ENCODE data around the gene C19orf38.

C19orf38 gene

DNA sequence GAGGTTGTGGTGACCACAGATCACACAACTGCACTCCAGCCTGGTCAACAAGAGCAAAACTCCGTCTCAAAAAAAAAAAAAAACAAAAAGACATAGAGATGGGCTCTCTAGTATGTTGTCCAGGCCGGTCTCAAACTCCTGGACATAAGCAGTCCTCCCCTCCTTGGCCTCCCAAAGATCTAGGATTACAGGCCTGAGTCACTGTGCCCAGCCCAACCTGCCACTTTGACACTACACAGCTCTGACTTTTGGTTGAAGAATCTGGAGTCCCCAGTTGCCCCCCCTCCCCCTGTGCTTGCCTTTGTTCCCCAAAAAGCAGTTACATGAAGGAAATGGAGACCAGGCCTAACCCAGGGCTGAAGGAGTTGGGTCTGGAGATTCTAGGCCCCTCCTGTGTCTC lies 36.1 kb downstream of the C19orf38 start:
- Histone ChIP-seq H3K4me1 (ENCODE audit: control extremely low read depth in 1 of 4, control insufficient read depth in 4 of 4, insufficient read depth in 4 of 4, low read length in 3 of 4) (peaks cover 0 to 6% (median 3%) of the 10 kb centered on the region in 4 experiments), H3K27me3 (replicated peaks in 2 of 5; ENCODE audit: control insufficient read depth in 4 of 5, insufficient read depth in 5 of 5, low read length in 4 of 5) (no peaks in the 10 kb centered on the region), H3K4me3 (ENCODE audit: control insufficient read depth in 1 of 7, extremely low read depth in 1 of 7, insufficient read depth in 4 of 7, low read depth in 2 of 7, low read length in 6 of 7) (no peak overlapping the region), H3K27ac (ENCODE audit: insufficient read depth in 1 of 2, low read depth in 1 of 2, low read length in 2 of 2, poor library complexity in 1 of 2, severe bottlenecking in 2 of 2) (no peak overlapping the region), H3K9me3 (ENCODE audit: control extremely low read depth in 1 of 5, control insufficient read depth in 4 of 5, insufficient read depth in 2 of 5, low read depth in 1 of 5, low read length in 4 of 5) (no peaks in the 10 kb centered on the region), H3K36me3 (ENCODE audit: control insufficient read depth in 4 of 4, insufficient read depth in 4 of 4, low read length in 3 of 4) (peaks cover 2 to 6% (median 3%) of the 10 kb centered on the region in 4 experiments)
- DNase-seq, result peak in 2 of 3 donors; percentile 60 to 69
- POLR2A ChIA-PET, result no interaction called here
- CTCF ChIA-PET, result interaction anchor here (1.1 kb wide), 1 partner anchor 12 kb away, joined by 4 read pairs; no protein-coding TSS in a partner anchor
- 100% methylated on average over 2 of the region's 2 CpGs for WGBS (ENCODE audit: insufficient coverage)

DNA sequence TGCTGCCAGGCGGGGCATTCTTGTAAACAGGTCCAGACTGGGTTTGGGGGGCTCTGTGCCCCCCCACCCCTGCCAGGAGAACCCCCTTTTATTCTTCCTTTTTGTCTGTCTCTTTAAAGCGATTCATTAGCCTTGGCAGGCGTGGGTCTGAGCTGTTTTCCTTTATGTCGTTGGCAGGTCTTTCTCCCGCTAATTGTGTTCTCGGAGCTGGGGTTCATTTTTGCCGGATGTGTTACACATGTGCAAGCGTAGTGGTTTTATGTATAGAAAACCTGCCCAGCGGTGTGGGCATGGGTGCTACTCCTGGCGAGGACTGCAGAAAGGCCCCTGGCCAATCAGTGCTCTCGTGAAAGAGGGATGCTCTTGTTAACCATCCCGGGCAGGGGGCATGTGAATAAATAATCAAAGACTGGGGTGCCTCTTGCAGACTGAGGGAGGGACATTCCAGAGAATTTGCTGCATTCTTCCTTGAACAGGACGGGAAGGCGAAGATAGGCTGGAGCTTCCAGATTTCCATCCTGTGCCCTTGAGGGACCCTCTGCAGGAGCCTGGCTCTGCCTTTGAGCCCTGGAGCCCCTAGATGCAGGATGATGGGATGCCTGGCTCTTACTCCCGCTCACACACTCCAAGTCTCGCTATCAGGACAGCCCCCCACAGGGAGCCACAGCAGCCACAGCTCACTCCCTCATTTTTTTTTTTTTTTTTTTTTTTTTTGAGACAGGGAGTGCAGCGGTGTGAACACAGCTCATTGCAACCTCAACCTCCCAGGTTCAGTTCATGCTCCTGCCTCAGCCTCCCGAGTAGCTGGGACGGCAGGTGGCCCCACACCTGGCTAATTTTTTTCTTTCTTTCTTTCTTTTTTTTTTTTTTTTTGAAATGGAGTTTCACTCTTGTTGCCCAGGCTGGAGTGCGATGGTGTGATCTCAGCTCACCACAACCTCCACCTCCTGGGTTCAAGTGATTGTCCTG lies 37.3 kb downstream of the C19orf38 start:
- Histone ChIP-seq H3K4me1 (ENCODE audit: control extremely low read depth in 1 of 4, control insufficient read depth in 4 of 4, insufficient read depth in 4 of 4, low read length in 3 of 4) (peaks cover 0 to 6% (median 1%) of the 10 kb centered on the region in 4 experiments), H3K9me3 (ENCODE audit: control extremely low read depth in 1 of 5, control insufficient read depth in 4 of 5, insufficient read depth in 2 of 5, low read depth in 1 of 5, low read length in 4 of 5) (no peaks in the 10 kb centered on the region), H3K27ac (ENCODE audit: insufficient read depth in 1 of 2, low read depth in 1 of 2, low read length in 2 of 2, poor library complexity in 1 of 2, severe bottlenecking in 2 of 2) (no peak overlapping the region), H3K4me3 (ENCODE audit: control insufficient read depth in 1 of 7, extremely low read depth in 1 of 7, insufficient read depth in 4 of 7, low read depth in 2 of 7, low read length in 6 of 7) (no peak overlapping the region), H3K27me3 (replicated peaks in 2 of 5; ENCODE audit: control insufficient read depth in 4 of 5, insufficient read depth in 5 of 5, low read length in 4 of 5) (no peaks in the 10 kb centered on the region), H3K36me3 (ENCODE audit: control insufficient read depth in 4 of 4, insufficient read depth in 4 of 4, low read length in 3 of 4) (peaks cover 0 to 5% (median 3%) of the 10 kb centered on the region in 4 experiments)
- CTCF ChIA-PET, result interaction anchor here (0.6 to 1.3 kb wide), 6 partner anchors 8 to 1884 kb away, joined by 3 to 5 read pairs (median 3); no protein-coding TSS in a partner anchor
- POLR2A ChIA-PET, result interaction anchor here (0.6 kb wide), 2 partner anchors 40 to 1276 kb away, joined by 3 to 5 read pairs; no protein-coding TSS in a partner anchor
- DNase-seq, result no peak
- 98% methylated on average over 15 of the region's 20 CpGs for WGBS (ENCODE audit: insufficient coverage)

DNA sequence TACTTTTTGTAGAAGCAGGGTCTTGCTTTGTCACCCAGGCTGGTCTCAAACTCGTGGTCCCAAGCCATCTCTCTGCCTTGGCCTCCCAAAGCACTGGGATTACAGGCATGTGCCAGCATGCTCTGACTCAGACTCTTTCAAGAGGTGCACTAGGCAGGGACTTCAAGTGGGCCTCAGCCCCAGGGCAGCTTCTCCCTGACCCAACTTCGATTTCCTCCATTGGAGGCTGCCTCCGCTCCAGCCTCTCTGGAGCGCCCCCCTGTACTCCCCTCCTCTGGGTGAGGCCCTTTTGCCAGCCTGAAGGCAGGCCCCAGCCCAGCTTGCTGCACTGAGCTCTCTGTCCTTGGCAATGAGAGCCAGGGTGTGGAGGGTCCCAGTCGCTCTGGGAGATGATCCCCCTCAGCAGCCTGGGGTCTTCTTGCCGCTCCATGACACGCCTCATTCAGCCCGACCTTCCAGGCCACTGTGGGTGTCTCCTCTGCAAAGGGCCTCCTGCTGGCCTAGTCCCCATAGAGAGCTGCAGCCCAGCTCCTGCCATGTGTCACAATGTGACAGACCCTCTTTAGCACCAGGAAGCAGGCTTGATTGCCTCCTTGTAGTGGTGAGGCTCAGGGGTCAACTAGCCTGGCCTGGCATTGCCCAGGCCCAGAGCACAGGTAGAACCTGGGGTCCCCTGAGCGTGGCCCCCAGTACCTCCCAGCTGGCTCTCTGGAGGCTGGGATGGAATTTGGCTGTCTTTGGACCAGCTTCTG lies 39.6 kb downstream of the C19orf38 start:
- H3K27ac ChIP-seq (ENCODE audit: insufficient read depth in 1 of 2, low read depth in 1 of 2, low read length in 2 of 2, poor library complexity in 1 of 2, severe bottlenecking in 2 of 2), result no peak overlapping the region
- no peak for DNase-seq
- no peaks in the 10 kb centered on the region for H3K9me3 ChIP-seq (ENCODE audit: control extremely low read depth in 1 of 5, control insufficient read depth in 4 of 5, insufficient read depth in 2 of 5, low read depth in 1 of 5, low read length in 4 of 5)
- POLR2A ChIA-PET, result interaction anchor here (1.1 kb wide), 1 partner anchor 17 kb away, joined by 3 read pairs; no protein-coding TSS in a partner anchor
- peaks cover 0 to 2% (median 0%) of the 10 kb centered on the region in 4 experiments for H3K36me3 ChIP-seq (ENCODE audit: control insufficient read depth in 4 of 4, insufficient read depth in 4 of 4, low read length in 3 of 4)
- no peak overlapping the region for H3K4me3 ChIP-seq (ENCODE audit: control insufficient read depth in 1 of 7, extremely low read depth in 1 of 7, insufficient read depth in 4 of 7, low read depth in 2 of 7, low read length in 6 of 7)
- peaks cover 0 to 6% (median 1%) of the 10 kb centered on the region in 4 experiments for H3K4me1 ChIP-seq (ENCODE audit: control extremely low read depth in 1 of 4, control insufficient read depth in 4 of 4, insufficient read depth in 4 of 4, low read length in 3 of 4)
- no peaks in the 10 kb centered on the region for H3K27me3 ChIP-seq (replicated peaks in 2 of 5; ENCODE audit: control insufficient read depth in 4 of 5, insufficient read depth in 5 of 5, low read length in 4 of 5)
- CTCF ChIA-PET, result interaction anchor here (0.8 to 1.8 kb wide), 5 partner anchors 8 to 30 kb away, joined by 3 to 7 read pairs (median 3); no protein-coding TSS in a partner anchor
- 96% methylated on average over 9 of the region's 9 CpGs for WGBS (ENCODE audit: insufficient coverage)

DNA sequence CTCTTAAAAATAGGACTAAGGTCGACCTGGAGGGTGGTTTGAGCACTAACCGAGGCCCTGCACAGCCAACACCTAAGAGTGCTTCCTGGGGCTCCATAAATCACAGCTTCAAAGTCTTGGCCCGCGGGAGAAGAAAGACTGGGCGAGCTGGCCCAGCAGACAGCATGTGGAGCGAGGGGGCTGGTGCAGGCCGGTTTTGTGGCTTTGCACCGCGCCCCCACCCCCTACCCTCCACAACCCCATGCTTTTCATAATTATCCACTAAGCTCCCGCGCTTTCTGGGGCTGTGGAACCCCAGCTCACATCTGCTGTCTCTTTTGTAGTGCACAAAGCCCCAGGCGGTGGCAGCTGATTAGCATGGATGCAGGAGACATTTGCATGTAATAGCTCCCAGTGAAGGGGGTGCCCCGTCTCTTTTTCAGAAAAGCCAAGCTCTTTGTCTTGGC lies 40.2 kb downstream of the C19orf38 start:
- Histone ChIP-seq H3K27me3 (replicated peaks in 2 of 5; ENCODE audit: control insufficient read depth in 4 of 5, insufficient read depth in 5 of 5, low read length in 4 of 5) (no peaks in the 10 kb centered on the region), H3K27ac (ENCODE audit: insufficient read depth in 1 of 2, low read depth in 1 of 2, low read length in 2 of 2, poor library complexity in 1 of 2, severe bottlenecking in 2 of 2) (no peak overlapping the region), H3K4me1 (ENCODE audit: control extremely low read depth in 1 of 4, control insufficient read depth in 4 of 4, insufficient read depth in 4 of 4, low read length in 3 of 4) (peaks cover 0 to 6% (median 1%) of the 10 kb centered on the region in 4 experiments), H3K4me3 (ENCODE audit: control insufficient read depth in 1 of 7, extremely low read depth in 1 of 7, insufficient read depth in 4 of 7, low read depth in 2 of 7, low read length in 6 of 7) (no peak overlapping the region), H3K9me3 (ENCODE audit: control extremely low read depth in 1 of 5, control insufficient read depth in 4 of 5, insufficient read depth in 2 of 5, low read depth in 1 of 5, low read length in 4 of 5) (no peaks in the 10 kb centered on the region), H3K36me3 (ENCODE audit: control insufficient read depth in 4 of 4, insufficient read depth in 4 of 4, low read length in 3 of 4) (no peaks in the 10 kb centered on the region)
- CTCF ChIA-PET, result interaction anchor here (0.8 to 1.8 kb wide), 6 partner anchors 8 to 48 kb away, joined by 3 to 7 read pairs (median 4); no protein-coding TSS in a partner anchor
- no peak for DNase-seq
- POLR2A ChIA-PET, result no interaction called here
- 76% methylated on average over 4 of the region's 13 CpGs for WGBS (ENCODE audit: insufficient coverage)

GRCh38 chr19:10889880-10890279 lies 41.7 kb downstream of the C19orf38 start:
- Histone ChIP-seq H3K9me3 (ENCODE audit: control extremely low read depth in 1 of 5, control insufficient read depth in 4 of 5, insufficient read depth in 2 of 5, low read depth in 1 of 5, low read length in 4 of 5) (no peaks in the 10 kb centered on the region), H3K4me1 (ENCODE audit: control extremely low read depth in 1 of 4, control insufficient read depth in 4 of 4, insufficient read depth in 4 of 4, low read length in 3 of 4) (peaks cover 0 to 6% (median 0%) of the 10 kb centered on the region in 4 experiments), H3K36me3 (ENCODE audit: control insufficient read depth in 4 of 4, insufficient read depth in 4 of 4, low read length in 3 of 4) (no peaks in the 10 kb centered on the region), H3K27ac (ENCODE audit: insufficient read depth in 1 of 2, low read depth in 1 of 2, low read length in 2 of 2, poor library complexity in 1 of 2, severe bottlenecking in 2 of 2) (no peak overlapping the region), H3K27me3 (replicated peaks in 2 of 5; ENCODE audit: control insufficient read depth in 4 of 5, insufficient read depth in 5 of 5, low read length in 4 of 5) (no peaks in the 10 kb centered on the region), H3K4me3 (ENCODE audit: control insufficient read depth in 1 of 7, extremely low read depth in 1 of 7, insufficient read depth in 4 of 7, low read depth in 2 of 7, low read length in 6 of 7) (no peak overlapping the region)
- ChIA-PET POLR2A (no interaction called here), CTCF (interaction anchor here (1.2 to 1.8 kb wide), 4 partner anchors 10 to 46 kb away, joined by 3 to 7 read pairs (median 5); no protein-coding TSS in a partner anchor)
- DNase-seq, result no peak
- no CpG with 5 or more reads among the region's 4 CpGs for whole genome bisulfite sequencing (ENCODE audit: insufficient coverage)

GRCh38 chr19:10891405-10892086 lies 43.3 kb downstream of the C19orf38 start:
- H3K27ac ChIP-seq (ENCODE audit: insufficient read depth in 1 of 2, low read depth in 1 of 2, low read length in 2 of 2, poor library complexity in 1 of 2, severe bottlenecking in 2 of 2), result no peak overlapping the region
- ChIA-PET CTCF (interaction anchor here (1.4 to 1.6 kb wide), 2 partner anchors 12 to 19 kb away, joined by 3 to 4 read pairs; no protein-coding TSS in a partner anchor), POLR2A (no interaction called here)
- no peaks in the 10 kb centered on the region for H3K27me3 ChIP-seq (replicated peaks in 2 of 5; ENCODE audit: control insufficient read depth in 4 of 5, insufficient read depth in 5 of 5, low read length in 4 of 5)
- H3K9me3 ChIP-seq (ENCODE audit: control extremely low read depth in 1 of 5, control insufficient read depth in 4 of 5, insufficient read depth in 2 of 5, low read depth in 1 of 5, low read length in 4 of 5), result no peaks in the 10 kb centered on the region
- H3K36me3 ChIP-seq (ENCODE audit: control insufficient read depth in 4 of 4, insufficient read depth in 4 of 4, low read length in 3 of 4), result no peaks in the 10 kb centered on the region
- peaks cover 0 to 13% (median 0%) of the 10 kb centered on the region in 4 experiments for H3K4me1 ChIP-seq (ENCODE audit: control extremely low read depth in 1 of 4, control insufficient read depth in 4 of 4, insufficient read depth in 4 of 4, low read length in 3 of 4)
- DNase-seq, result no peak
- no peak overlapping the region for H3K4me3 ChIP-seq (ENCODE audit: control insufficient read depth in 1 of 7, extremely low read depth in 1 of 7, insufficient read depth in 4 of 7, low read depth in 2 of 7, low read length in 6 of 7)
- 98% methylated on average over 17 of the region's 21 CpGs for WGBS (ENCODE audit: insufficient coverage)
